K562 (cell line): ENCODE results near the gene DDX43. TPM values are rescaled to one million over a fixed set of nuclear protein-coding genes. Genes with fewer than 3 reads are reported as not detected.
A peak's percentile ranks its signal among the peaks of the same experiment; 100 is the strongest.

Source experiments
- ATAC-seq: fragments of 200-7000 bp; cut with Tn5 transposase; 3 replicates; pipeline ENCODE4 v1.9.1; 2020; ENCODE audit warnings: moderate library complexity
- BruUV-seq: library from RNA; stranded (reverse); fragments of 400-500 nt; replicated peaks from 2 replicates; lab custom pipeline; 2021; lab: Mats Ljungman, UMichigan
- CTCF ChIA-PET: fragments of 300-600 bp; formaldehyde crosslinking; extraction: SDS; loops from one replicate; lab custom pipeline; 2021; ENCODE audit warnings: low intra/inter-chr PET ratio; lab: Yijun Ruan, JAX
- POLR2A ChIA-PET: fragments of 300-600, 350-650 bp; sonication (Branson Sonifier 250); formaldehyde crosslinking; extraction: SDS; loops from one replicate; lab custom pipeline; 2021; ENCODE audit warnings: antibody characterized with exemption, inconsistent platforms; lab: Yijun Ruan, JAX
- DNase-seq, 4 experiments: peaks; one replicate each; pipeline versions ENCODE4 v3.0.0 to v3.0.0-alpha.2; 2011 to 2018; ENCODE audit warnings: low spot score in 3 of 4, mixed read lengths in 3 of 4; ENCODE audit errors: extremely low read depth in 1 of 4
- FAIRE-seq: peaks from 2 replicates; lab custom pipeline; 2011; peaks lifted over from hg19 to GRCh38; lab: Jason Lieb, UNC
- H2AFZ ChIP-seq: 2 replicates; pipeline ENCODE4 v1.6.0; 2011; ENCODE audit warnings: low read depth, low read length, control low read depth, inconsistent platforms
- H3K27ac ChIP-seq: fragments of 200-600 bp; 3 replicates; pipeline ENCODE4 v1.8.0; 2011; ENCODE audit warnings: low read depth, mild to moderate bottlenecking, control low read depth, inconsistent platforms, low read length, moderate library complexity, mixed read lengths; ENCODE audit errors: extremely low read depth
- H3K27me3 ChIP-seq, 2 experiments: fragments of 300-600 bp in 1 of 2; 2 replicates in 1 of 2; 3 replicates in 1 of 2; pipeline versions ENCODE4 v1.6.0 to v1.8.0; 2011; ENCODE audit warnings: inconsistent platforms in 2 of 2, low read length in 2 of 2, mild to moderate bottlenecking in 1 of 2, mixed read lengths in 1 of 2, moderate library complexity in 1 of 2; ENCODE audit not compliant: control insufficient read depth in 2 of 2, insufficient read depth in 2 of 2
- H3K36me3 ChIP-seq: fragments of 300-600 bp; 3 replicates; pipeline ENCODE4 v1.8.0; 2011; ENCODE audit warnings: mild to moderate bottlenecking, low read length, inconsistent platforms; ENCODE audit not compliant: control insufficient read depth, insufficient read depth
- H3K4me1 ChIP-seq, 2 experiments: fragments of 200-600 bp in 1 of 2; replicated peaks in 1 of 2; 2 replicates in 1 of 2; 3 replicates in 1 of 2; pipeline versions ENCODE4 v1.5.1 to v1.8.0; 2011; ENCODE audit warnings: inconsistent platforms in 2 of 2, low read length in 2 of 2, mild to moderate bottlenecking in 1 of 2, mixed read lengths in 1 of 2, moderate library complexity in 1 of 2; ENCODE audit not compliant: control insufficient read depth in 2 of 2, insufficient read depth in 2 of 2
- H3K4me2 ChIP-seq: 2 replicates; pipeline ENCODE4 v1.6.1; 2011; ENCODE audit warnings: low read length, control low read depth, inconsistent platforms, mixed read lengths; ENCODE audit not compliant: insufficient read depth
- H3K4me3 ChIP-seq: fragments of 200-600 bp; sonication (generic), shearing (Covaris generic); 2 replicates; pipeline ENCODE4 v1.5.1; 2016; ENCODE audit warnings: control low read depth, inconsistent platforms
- H3K79me2 ChIP-seq: fragments of 200-600 bp; 3 replicates; pipeline ENCODE4 v1.8.0; 2011; ENCODE audit warnings: low read length, inconsistent platforms; ENCODE audit not compliant: control insufficient read depth, insufficient read depth
- H3K9ac ChIP-seq, 2 experiments: 2 replicates each; pipeline versions ENCODE4 v1.6.0 to v1.6.1; 2011; ENCODE audit warnings: low read depth in 2 of 2, low read length in 2 of 2, control low read depth in 1 of 2, inconsistent platforms in 1 of 2, mild to moderate bottlenecking in 1 of 2, mixed read lengths in 1 of 2; ENCODE audit not compliant: insufficient read depth in 1 of 2
- H3K9me1 ChIP-seq: one replicate; pipeline ENCODE4 v1.6.0; 2011; ENCODE audit warnings: inconsistent platforms, mild to moderate bottlenecking, low read length, moderate library complexity; ENCODE audit not compliant: control insufficient read depth, insufficient read depth
- H3K9me3 ChIP-seq: replicated peaks from 2 replicates; pipeline ENCODE4 v1.5.1; 2011; ENCODE audit warnings: low read depth, low read length, inconsistent platforms; ENCODE audit not compliant: control insufficient read depth, insufficient read depth
- H4K20me1 ChIP-seq: replicated peaks from 2 replicates; pipeline ENCODE4 v1.6.1; 2011; ENCODE audit warnings: low read length, inconsistent platforms, mixed read lengths; ENCODE audit not compliant: control insufficient read depth, insufficient read depth
- C11orf30 ChIP-seq: fragments of 450-650 bp; IDR thresholded peaks from 2 replicates; pipeline ENCODE4 v1.6.1; 2016; ENCODE audit warnings: low read depth, mild to moderate bottlenecking
- NFE2 ChIP-seq: IDR thresholded peaks from 2 replicates; pipeline ENCODE4 v1.6.1; 2014; ENCODE audit warnings: antibody characterized with exemption, low read depth
- PURB ChIP-seq: sonication (generic); formaldehyde crosslinking; IDR thresholded peaks from 2 replicates; pipeline ENCODE4 v1.9.0; 2021; ENCODE audit warnings: low read depth, mild to moderate bottlenecking, missing genetic modification reagents
- SIX5 ChIP-seq, 2 experiments: IDR thresholded peaks; 2 replicates each; pipeline ENCODE4 v1.6.1; 2011; ENCODE audit warnings: low read length in 2 of 2, borderline replicate concordance in 1 of 2, low read depth in 1 of 2, mild to moderate bottlenecking in 1 of 2, moderate library complexity in 1 of 2; ENCODE audit not compliant: insufficient read depth in 1 of 2
- WGBS: fragments of 100-300 bp; shearing (Covaris generic); methylation state at CpG from one replicate; pipeline ENCODE4 v1.1.6; 2016; ENCODE audit warnings: low coverage, mixed read lengths; ENCODE audit not compliant: insufficient coverage; ENCODE audit errors: missing lambda C conversion rate; 5-methylcytosine and 5-hydroxymethylcytosine counted together
- in situ Hi-C: fragments of 300-500 bp; cut with MboI; formaldehyde crosslinking; loops from 4 replicates; pipeline ENCODE4 v1.15.0; 2018; ENCODE audit warnings: inconsistent platforms, mixed read lengths
- intact Hi-C: fragments of 100-400 bp; cut with micrococcal nuclease; formaldehyde crosslinking; loops from 2 replicates; pipeline ENCODE4 v1.14.2; 2022
- polyA plus RNA-seq, 8 experiments: library from polyadenylated mRNA; depleted of rRNA in 4 of 8; stranded (reverse) in 5 of 8; unstranded in 3 of 8; fragments of >200 nt; fragmentation: Nextera tagmentation in 2 of 8; fragmentation: Illumina TruSeq in 1 of 8; extraction: Ambion mirVana in 2 of 8; extraction: Trizol in 1 of 8; gene quantifications; 2 replicates each; pipeline versions ENCODE4 v1.2.1 to v1.2.3, GENCODE V29; 2011 to 2014; ENCODE audit warnings: inconsistent platforms in 1 of 8, missing spikeins in 1 of 8
- total RNA-seq, 7 experiments: library from RNA; depleted of rRNA in 6 of 7; stranded (reverse); fragments of >200 nt in 6 of 7; fragmentation: Illumina TruSeq in 2 of 7; extraction: Trizol in 2 of 7; gene quantifications; 2 replicates each; pipeline versions ENCODE4 v1.2.1 to v1.2.3, GENCODE V29; 2011 to 2021; ENCODE audit warnings: low replicate concordance in 1 of 7
- TF ChIP-seq, protein P1 (sequence below): fragments of 250-450 bp; sonication (Bioruptor Pico); IDR thresholded peaks from 2 replicates; pipeline ENCODE4 v1.8.0; 2021; ENCODE audit warnings: mild to moderate bottlenecking, moderate library complexity

Gene DDX43
- total and polyA plus RNA-seq, 9 of the 15 experiments (the other 6 are each of a cell fraction or from before 2014, with no cell fraction given), result 0.07 to 0.88 (median 0.25) TPM

DNA sequence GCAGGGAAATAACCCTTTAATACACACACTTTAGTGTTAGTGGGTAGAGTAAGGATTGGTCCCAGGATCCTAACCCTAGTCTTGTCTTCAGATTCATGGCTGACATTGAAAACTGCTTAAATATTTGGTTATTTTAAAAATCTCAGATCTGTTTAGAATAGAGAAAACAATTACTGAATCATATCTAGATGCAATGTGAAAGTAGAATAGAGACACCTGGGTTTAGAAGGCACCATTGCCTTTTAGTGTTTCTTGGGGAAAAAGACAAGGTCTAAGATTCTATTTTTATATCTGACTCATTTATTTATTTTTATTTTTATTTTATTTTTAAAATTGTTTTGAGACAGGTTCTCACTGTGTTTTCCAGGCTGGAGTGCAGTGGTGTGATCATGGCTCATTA lies 6.0 kb downstream of the DDX43 start:
- no peak for ATAC-seq
- Histone ChIP-seq H3K9me1 (no peaks in the 10 kb centered on the region), H3K79me2 (no peaks in the 10 kb centered on the region), H3K4me3 (no peak overlapping the region), H3K9ac (no peak overlapping the region), H4K20me1 (no peaks in the 10 kb centered on the region), H2AFZ (peak overlapping the region; percentile 51), H3K4me2 (no peak overlapping the region), H3K27me3 (no peaks in the 10 kb centered on the region), H3K4me1 (no peaks in the 10 kb centered on the region; a peak in 1 of 5 replicates), H3K9me3 (no peaks in the 10 kb centered on the region), H3K36me3 (no peaks in the 10 kb centered on the region), H3K27ac (no peak overlapping the region)
- no peak for FAIRE-seq
- no TSS peak for BruUV-seq
- no peak for TF ChIP-seq PURB (CRISPR knock-in tag)
- TF ChIP-seq, protein P1, sequence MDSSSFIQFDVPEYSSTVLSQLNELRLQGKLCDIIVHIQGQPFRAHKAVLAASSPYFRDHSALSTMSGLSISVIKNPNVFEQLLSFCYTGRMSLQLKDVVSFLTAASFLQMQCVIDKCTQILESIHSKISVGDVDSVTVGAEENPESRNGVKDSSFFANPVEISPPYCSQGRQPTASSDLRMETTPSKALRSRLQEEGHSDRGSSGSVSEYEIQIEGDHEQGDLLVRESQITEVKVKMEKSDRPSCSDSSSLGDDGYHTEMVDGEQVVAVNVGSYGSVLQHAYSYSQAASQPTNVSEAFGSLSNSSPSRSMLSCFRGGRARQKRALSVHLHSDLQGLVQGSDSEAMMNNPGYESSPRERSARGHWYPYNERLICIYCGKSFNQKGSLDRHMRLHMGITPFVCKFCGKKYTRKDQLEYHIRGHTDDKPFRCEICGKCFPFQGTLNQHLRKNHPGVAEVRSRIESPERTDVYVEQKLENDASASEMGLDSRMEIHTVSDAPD (CRISPR knock-in tag), result no peak
- intact Hi-C loops, result no loop called here
- in situ Hi-C loops, result no loop called here
- ChIA-PET POLR2A (no interaction called here), CTCF (no interaction called here)
- no peak for DNase-seq

DNA sequence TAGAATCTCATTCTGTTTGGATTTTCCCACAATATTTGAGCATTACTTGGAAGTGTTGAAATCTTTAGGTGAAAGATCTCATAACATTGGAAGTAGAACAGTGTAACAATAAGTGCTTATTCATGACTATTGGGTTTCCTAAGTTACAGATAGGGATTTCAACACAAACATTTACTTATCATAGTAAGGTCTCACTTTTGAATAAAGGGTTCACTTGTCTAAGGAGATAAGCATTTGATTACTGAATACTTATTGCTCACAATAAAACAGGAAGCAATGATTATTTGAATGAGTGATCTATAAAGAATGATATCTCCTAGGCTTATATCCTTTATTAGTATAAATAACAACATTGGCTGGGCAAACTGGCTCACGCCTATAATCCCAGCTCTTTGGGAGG lies 14.8 kb downstream of the DDX43 start:
- Histone ChIP-seq H3K9me3 (no peaks in the 10 kb centered on the region), H3K27ac (no peak overlapping the region), H3K4me2 (no peak overlapping the region), H3K4me1 (peaks cover 2 to 8% of the 10 kb centered on the region in 2 experiments; a peak in 3 of 5 replicates), H3K4me3 (no peak overlapping the region), H3K9ac (no peak overlapping the region), H2AFZ (no peak overlapping the region), H3K9me1 (no peaks in the 10 kb centered on the region), H3K36me3 (no peaks in the 10 kb centered on the region), H4K20me1 (no peaks in the 10 kb centered on the region), H3K79me2 (no peaks in the 10 kb centered on the region), H3K27me3 (no peaks in the 10 kb centered on the region)
- CTCF ChIA-PET, result no interaction called here
- BruUV-seq, result no TSS peak
- FAIRE-seq, result peak; percentile 60
- intact Hi-C loops, result no loop called here
- POLR2A ChIA-PET, result interaction anchor here (1.2 to 2.0 kb wide), 2 partner anchors 14 to 52 kb away, joined by 3 to 6 read pairs; partner anchors contain the start of gene MTO1
- no peak for ATAC-seq
- 86% methylated on average over 1 of the region's 1 CpG for WGBS
- DNase-seq, result no peak
- in situ Hi-C loops, result no loop called here
- TF ChIP-seq SIX5 (IDR thresholded peaks at IDR 0.05; ENCODE audit: borderline replicate concordance in 1 of 2, insufficient read depth in 1 of 2, low read depth in 1 of 2, low read length in 2 of 2) (no peak), NFE2 (0 out of 2 replicates have a peak, but pooled peaks have one; percentile 3), C11orf30 (peak; percentile 26; the same call in 1 of the 2 replicates)
